Coronary artery (tissue), 2 donors: Measurements from ENCODE around the gene XIRP2.
"Not testable (repeated sequence)": the region's sequence is repeated elsewhere in the genome, so short reads cannot be mapped to it uniquely, and the experiment has no call there.

Experiments
- DNase-seq: peaks from one replicate; pipeline ENCODE4 v3.0.0-alpha.2; 2017; ENCODE audit warnings: low spot score
- H3K27ac ChIP-seq, 2 donors: fragments of 200-600 bp; sonication (generic); one replicate each; pipeline ENCODE4 v1.5.1; 2016 to 2019
- H3K4me3 ChIP-seq: fragments of 200-600 bp; sonication (generic); 2 replicates; pipeline ENCODE4 v1.5.1; 2016; ENCODE audit warnings: mild to moderate bottlenecking, moderate library complexity
- TF ChIP-seq, protein P1 (sequence below): fragments of 200-600 bp; sonication (generic); IDR thresholded peaks from one replicate; pipeline ENCODE4 v1.5.1; 2019; ENCODE audit warnings: antibody characterized with exemption

The XIRP2 gene

DNA sequence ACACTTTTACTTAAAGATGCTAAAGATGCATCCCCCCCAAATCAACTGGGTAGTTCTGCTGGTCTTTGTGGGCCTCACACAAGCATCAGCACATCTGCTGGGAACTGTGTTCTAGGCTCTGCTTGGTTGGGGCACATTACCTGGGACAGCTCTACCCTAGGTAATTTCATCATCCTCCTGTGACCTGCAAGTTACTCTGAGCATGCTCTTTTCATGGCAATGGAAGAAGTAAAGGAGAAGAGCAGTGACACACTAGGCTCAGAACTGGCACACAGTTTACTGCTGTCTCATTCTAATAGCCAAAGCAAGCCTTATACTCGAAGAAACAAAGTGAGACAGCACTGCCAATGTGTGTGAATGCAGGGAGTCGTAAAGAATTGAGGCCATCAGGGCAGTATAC is 376.7 kb downstream of the XIRP2 start:
- H3K27ac ChIP-seq = no peak overlapping the region
- H3K4me3 ChIP-seq = no peak overlapping the region
- no peak for DNase-seq
- TF ChIP-seq, protein P1, sequence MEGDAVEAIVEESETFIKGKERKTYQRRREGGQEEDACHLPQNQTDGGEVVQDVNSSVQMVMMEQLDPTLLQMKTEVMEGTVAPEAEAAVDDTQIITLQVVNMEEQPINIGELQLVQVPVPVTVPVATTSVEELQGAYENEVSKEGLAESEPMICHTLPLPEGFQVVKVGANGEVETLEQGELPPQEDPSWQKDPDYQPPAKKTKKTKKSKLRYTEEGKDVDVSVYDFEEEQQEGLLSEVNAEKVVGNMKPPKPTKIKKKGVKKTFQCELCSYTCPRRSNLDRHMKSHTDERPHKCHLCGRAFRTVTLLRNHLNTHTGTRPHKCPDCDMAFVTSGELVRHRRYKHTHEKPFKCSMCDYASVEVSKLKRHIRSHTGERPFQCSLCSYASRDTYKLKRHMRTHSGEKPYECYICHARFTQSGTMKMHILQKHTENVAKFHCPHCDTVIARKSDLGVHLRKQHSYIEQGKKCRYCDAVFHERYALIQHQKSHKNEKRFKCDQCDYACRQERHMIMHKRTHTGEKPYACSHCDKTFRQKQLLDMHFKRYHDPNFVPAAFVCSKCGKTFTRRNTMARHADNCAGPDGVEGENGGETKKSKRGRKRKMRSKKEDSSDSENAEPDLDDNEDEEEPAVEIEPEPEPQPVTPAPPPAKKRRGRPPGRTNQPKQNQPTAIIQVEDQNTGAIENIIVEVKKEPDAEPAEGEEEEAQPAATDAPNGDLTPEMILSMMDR = no peak

GRCh38 chr2:167265722-167266121 is 377.4 kb downstream of the XIRP2 start:
- DNase-seq = no peak
- Histone ChIP-seq H3K4me3 (no peak overlapping the region), H3K27ac (no peak overlapping the region)
- TF ChIP-seq, protein P1 = no peak

DNA sequence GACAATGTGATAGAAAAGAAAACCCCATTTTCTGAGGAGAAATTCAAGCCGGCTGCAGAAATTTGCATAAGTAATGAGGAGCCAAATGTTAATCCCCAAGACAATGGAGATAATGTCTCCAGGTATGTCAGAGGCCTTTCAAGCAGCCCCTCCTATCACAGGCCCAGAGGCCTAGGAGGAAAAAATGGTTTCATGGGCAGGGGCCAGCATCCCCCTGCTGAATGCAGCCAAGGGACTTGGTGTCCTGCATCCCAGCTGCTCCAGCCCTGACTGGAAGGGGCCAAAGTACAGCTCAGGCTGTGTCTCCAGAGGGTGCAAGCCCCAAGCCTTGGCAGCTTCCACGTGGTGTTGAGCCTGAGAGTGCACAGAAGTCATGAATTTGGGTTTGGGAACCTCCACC is 380.0 kb downstream of the XIRP2 start:
- H3K27ac ChIP-seq, DNase-seq, H3K4me3 ChIP-seq: not testable (repeated sequence)

DNA sequence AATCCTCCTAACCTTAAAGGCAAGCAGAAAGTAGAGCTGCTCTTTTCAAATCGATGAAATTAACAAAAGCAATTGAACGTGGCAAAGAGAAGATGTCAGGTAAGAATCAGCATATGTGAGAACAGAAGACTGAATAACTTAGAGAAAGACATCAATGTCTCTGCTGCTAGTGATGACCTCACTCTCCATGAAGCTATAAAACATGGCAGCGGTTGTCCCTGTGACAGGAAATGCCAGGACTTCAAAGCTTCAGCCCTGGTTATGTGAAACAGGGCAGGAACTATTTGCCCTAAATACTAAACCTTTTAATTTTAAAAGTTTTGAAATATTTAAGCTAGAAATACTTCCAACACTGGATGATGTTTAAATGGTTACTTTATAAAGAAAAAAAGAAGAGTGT is 383.7 kb downstream of the XIRP2 start:
- no peak for DNase-seq
- Histone ChIP-seq H3K27ac (no peak overlapping the region), H3K4me3 (no peak overlapping the region)
- TF ChIP-seq, protein P1 = no peak

- no peak overlapping the region for H3K4me3 ChIP-seq
- no peak for DNase-seq
- TF ChIP-seq, protein P1 = no peak
- no peak overlapping the region for H3K27ac ChIP-seq
Observed at GRCh38 chr2:167275046-167275445, 386.8 kb downstream of the XIRP2 start.

DNA sequence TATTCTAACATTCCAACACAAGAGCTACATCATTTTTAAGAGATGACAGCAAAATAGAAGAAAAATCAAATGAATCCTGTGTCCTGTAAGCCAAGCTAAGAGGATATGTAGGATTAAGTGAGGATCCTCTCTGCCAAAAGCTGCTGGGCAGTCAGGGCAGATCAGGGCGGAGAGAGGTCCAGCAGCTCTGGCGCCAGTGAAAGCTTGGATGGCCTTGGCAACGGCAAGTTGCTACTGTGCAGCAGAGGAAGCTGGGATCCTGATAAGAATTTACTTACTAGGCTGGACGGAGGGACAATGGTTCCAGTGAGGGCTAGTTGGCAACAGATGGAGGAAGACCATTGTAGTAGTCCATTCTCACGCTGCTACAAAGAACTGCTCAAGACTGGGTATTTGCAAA is 391.5 kb downstream of the XIRP2 start:
- TF ChIP-seq, protein P1 = no peak
- no peak for DNase-seq
- Histone ChIP-seq H3K27ac (no peak overlapping the region), H3K4me3 (no peak overlapping the region)

- no peak overlapping the region for H3K4me3 ChIP-seq
- TF ChIP-seq, protein P1 = no peak
- no peak for DNase-seq
- no peak overlapping the region for H3K27ac ChIP-seq
Observed at GRCh38 chr2:167287212-167287611, 398.9 kb downstream of the XIRP2 start.
